Activated CD4-positive, alpha-beta T cell treated with anti-CD3 and anti-CD28 coated beads, Interleukin-2, amount 50 U/mL, for 16 hours (primary cell): ENCODE measurements around the gene FBL.
"Not testable (repeated sequence)": the region's sequence is repeated elsewhere in the genome, so short reads cannot be mapped to it uniquely, and the experiment has no call there.

Source experiments
- DNase-seq: peaks from one replicate; pipeline ENCODE4 v3.0.0-alpha.2; 2020

Gene FBL

GRCh38 chr19:39875401-39875864 is 29.3 kb upstream of the FBL start:
- not testable (repeated sequence) for DNase-seq

DNA sequence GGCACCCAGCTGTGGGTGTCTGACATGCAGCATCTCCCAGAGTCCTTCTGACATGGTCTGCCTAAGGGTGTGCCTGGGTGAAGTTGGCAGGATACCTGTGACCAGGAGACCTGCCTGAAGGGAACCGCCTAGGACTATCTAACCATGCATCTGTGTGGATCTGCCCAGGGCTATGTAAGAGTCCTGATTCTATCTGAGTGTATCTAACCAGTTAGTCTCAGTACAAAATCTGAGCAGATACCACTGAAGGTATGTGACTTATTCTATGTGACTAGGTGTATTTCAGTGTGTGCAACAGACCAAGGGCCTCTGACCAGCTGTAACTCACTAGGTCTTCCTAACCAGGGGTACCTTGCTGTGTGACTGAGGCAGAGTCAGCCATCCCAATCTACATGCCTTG is 28.2 kb upstream of the FBL start:
- DNase-seq, result no peak

DNA sequence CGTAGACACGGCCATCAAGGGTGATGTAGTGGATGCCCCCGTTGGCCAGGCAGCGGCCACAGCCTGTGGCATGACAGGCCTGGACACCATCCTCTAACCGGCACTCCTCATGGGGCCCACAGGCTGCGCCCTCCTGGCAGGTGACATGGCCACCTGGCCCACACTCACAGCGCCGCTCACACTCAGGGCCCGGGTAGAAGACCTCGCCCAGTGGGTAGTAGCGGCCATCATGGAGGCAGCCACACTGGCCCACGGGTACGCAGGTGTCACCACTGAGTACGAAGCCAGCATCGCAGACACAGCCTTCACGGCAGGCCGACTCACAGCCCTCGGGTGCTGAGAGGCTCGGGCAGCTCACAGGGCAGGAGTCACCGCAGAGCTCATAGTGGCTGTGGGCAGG is 27.2 kb upstream of the FBL start:
- DNase-seq, result no peak

GRCh38 chr19:39871886-39872866 is 26.0 kb upstream of the FBL start:
- no peak for DNase-seq

- no peak for DNase-seq
These were observed 25.2 kb upstream of the FBL start for GRCh38 chr19:39871362-39871761.

GRCh38 chr19:39870171-39870971 is 24.2 kb upstream of the FBL start:
- DNase-seq, result no peak

GRCh38 chr19:39867952-39868351 is 21.8 kb upstream of the FBL start:
- no peak for DNase-seq

DNA sequence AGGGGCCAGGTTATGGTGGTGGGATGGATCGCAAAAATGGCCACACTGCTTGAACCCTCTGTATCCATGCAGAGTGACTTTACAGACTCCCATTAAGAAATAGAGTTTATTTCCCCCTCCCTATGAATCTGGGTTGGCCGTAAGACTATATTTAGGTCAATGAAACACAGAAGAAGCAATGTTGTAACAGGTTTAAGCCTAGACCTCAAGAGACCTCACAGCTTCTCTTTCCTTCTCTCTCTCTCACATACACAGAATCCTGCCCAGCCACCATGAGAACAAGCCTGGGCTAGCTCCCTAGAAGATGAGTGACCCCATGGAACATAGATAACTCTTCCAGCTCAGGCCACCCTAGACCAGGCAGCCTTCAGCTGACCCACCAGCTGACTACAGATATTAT is 21.0 kb upstream of the FBL start:
- DNase-seq, result no peak

DNA sequence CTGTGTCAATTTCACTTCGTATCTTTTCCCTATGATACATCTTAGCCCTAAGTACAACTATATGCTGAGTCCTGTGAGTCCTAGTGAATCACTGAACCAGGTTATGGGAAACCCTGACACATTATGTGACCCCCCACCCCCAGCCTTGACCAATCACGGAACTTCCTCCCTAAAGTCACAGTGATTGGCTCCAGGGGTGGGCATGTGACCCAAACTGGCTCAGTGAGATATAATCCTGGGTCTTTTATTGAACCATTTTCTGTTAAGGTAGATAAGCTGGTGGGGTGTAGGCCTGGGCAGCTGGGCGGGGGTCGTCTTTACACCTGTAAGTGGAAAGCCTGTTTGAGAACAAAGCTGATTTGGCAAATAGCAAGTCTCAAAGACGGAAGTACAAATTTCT is 19.8 kb upstream of the FBL start:
- DNase-seq, result no peak

GRCh38 chr19:39865186-39865585 is 19.0 kb upstream of the FBL start:
- no peak for DNase-seq

GRCh38 chr19:39864118-39864517 is 17.9 kb upstream of the FBL start:
- DNase-seq, result no peak

GRCh38 chr19:39858541-39858940 is 12.4 kb upstream of the FBL start:
- DNase-seq, result no peak

DNA sequence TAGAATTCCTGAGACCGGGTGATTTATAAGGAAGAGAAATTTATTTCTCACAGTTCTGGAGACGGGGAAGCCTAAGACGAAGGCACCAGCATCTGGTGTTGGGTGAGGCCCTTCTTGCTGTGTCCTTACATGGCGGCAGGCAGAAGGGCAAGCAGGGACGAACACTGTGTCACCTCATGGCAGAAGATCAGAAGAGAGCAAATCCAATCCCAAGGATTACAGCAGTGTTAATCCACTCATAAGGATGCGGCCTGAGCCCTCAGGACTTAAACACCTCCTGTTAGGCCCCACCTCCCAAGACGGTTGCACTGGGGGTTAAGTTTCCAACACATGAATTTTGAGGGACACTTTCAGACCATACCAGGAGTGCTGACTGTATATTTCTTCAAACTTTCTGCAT is 6.7 kb upstream of the FBL start:
- DNase-seq, result no peak

DNA sequence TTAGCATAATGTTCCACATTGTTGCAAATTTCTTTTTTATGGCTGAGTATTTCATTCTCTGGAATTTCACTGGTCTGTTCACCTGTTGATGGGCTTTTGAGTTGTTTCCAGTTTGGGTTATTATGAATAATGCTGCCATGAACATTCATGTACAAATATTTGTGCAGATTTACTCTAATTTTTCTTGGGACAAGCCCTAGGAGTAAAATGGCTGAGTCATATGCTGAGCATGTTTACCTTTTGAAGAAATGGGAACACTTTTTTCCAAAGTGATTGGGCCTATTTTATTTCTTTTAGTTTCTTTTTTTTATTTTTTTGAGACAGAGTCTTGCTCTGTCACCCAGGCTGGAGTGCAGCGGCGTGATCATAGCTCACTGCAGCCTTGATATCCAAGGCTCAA is 4.7 kb upstream of the FBL start:
- no peak for DNase-seq

DNA sequence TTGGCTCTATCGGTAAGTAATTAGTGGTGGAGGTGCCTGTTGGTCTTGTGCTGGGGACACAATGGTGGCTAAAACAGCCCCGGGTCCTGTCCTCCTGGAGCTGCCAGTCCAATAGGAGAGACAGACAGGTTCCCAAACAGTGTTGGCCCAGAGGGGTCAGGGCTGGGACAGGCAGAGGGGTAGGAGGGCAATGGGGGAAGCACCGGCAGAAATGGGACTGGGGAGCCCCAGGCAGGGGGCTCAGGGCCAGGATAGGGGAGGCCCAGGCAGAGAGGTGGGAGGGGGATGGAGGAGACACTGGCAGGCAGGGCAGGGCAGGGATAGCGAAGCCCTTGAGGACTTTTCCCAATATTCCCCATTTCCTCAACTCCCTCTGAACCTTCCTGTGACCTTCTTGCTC is 2.2 kb upstream of the FBL start:
- no peak for DNase-seq

- no peak for DNase-seq
These were observed 1.3 kb upstream of the FBL start for GRCh38 chr19:39847525-39847924.

GRCh38 chr19:39846678-39847486 is 703 bp upstream of the FBL start:
- DNase-seq, result no peak

DNA sequence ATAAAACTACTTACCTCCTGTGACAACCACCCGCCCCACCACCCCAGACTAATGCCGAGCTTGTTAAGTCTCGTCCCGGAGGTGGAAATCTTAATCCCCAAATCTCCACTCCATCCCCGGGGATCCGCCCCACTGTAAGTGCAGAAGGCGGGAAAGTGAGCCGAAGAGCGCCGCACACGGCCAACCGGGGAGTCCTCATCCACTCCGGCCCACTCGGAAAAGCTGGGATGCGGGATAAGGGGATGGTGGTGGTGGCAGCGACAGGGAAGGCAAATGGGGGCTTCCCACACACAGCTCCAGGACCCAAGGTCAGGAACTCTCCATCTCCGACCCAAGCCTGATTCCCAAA is 621 bp downstream of the FBL start:
- DNase-seq, result no peak

- DNase-seq, result no peak
These were observed 1.0 kb downstream of the FBL start for GRCh38 chr19:39845172-39845571.

DNA sequence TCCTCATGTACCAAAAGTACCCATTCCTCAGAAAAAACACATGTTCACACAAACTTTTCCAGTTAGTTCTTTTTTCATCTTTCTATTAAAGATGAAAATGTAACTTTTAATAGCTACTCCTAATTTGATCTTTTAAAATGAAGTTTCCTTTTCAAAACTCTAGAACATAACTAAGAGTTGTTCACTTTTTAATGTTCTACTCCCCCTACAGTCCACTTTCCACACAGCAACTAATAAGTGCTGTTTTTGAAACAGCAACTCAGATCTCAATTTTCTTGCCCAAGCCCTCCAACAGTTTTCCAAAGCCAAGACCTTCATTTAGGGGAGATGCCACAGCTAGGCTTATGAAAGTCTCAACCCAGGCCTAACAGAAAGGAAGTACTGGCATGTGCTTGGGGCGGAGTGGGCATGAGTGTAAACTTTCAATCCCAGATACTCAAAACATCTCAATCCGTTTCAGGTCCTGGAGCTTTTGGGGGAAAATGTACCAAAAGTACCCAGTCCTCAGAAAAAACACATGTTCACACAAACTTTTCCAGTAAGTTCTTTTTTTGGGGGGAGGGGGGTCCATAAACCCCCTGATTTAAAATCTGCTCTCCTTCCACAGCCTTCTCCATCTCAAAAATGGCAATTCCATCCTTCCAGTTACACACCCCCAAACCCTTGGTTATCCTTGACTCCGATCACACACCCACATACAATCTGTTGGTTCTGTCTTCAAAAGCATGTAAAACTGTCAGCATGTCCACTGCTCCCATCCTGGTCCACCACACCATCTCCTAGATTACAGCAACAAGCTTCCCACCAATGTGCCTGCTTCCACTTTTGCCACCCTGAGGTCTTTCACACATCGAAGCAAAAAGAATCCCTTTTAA is 2.0 kb downstream of the FBL start:
- peak; percentile 61 for DNase-seq

DNA sequence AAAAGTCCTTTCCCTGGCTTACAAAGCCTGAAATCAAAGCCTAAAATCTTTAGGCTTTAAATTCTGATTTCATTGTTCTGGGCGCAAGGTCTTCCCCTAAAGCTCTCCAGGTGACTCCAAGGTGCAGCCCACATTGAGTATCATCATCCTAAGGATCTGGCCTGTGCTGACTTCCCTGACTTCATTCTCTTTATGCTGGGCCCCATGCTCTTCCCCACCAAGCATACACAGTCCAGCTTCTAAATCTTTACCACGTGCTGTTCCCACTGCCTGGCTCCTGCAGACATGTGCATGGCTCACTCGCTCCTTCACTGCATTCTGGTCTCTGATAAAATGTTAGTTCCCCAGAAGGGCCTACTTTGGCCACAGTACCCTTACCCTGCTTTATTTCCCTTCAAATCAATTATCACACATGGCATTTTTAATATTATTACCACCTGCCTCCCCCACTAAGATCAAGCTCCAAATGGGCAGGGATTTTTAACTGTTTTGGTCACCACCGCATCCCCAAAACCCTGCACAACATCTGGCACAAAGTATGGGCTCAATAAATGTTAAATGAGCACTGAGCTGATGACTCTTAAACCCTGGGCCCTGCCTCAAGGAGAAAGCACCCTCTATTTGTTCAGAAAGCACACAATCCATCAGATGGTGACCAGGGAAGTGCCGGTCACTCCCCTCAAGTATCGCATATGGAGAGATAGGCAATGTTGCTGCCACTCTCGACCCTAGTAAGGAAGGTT is 3.3 kb downstream of the FBL start:
- no peak for DNase-seq
